Stimulated activated CD8-positive, alpha-beta memory T cell treated with anti-CD3 and anti-CD28 coated beads, Interleukin-15, amount 100 ng/mL, for 24 hours (primary cell): Measurements from ENCODE around the gene OR1J1.

ENCODE experiments used
- DNase-seq: peaks from one replicate; pipeline ENCODE4 v3.0.0-alpha.2; 2020; ENCODE audit warnings: low read depth

OR1J1 gene

GRCh38 chr9:122477826-122478225, at the start of gene OR1J1:
TSS of gene OR1J1 (minus strand) at chr9:122477926. CDS start at chr9:122477926, 0 bp downstream.
- no peak for DNase-seq

GRCh38 chr9:122527193-122527592, 49.5 kb upstream of the OR1J1 start, which contains the start of gene OR1N1:
TSS of gene OR1N1 (minus strand) at chr9:122527293. CDS start at chr9:122527293, 0 bp downstream.
- no peak for DNase-seq

GRCh38 chr9:122526602-122527001, 48.9 kb upstream of the OR1J1 start:
- no peak for DNase-seq

DNA sequence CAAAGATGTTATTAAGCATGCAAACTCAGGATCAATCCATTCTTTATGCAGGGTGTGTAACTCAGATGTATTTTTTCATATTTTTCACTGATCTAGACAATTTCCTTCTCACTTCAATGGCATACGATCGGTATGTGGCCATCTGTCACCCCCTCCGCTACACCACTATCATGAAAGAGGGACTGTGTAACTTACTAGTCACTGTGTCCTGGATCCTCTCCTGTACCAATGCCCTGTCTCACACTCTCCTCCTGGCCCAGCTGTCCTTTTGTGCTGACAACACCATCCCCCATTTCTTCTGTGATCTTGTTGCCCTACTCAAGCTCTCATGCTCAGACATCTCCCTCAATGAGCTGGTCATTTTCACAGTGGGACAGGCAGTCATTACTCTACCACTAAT, 41.6 kb upstream of the OR1J1 start:
- DNase-seq, result no peak

DNA sequence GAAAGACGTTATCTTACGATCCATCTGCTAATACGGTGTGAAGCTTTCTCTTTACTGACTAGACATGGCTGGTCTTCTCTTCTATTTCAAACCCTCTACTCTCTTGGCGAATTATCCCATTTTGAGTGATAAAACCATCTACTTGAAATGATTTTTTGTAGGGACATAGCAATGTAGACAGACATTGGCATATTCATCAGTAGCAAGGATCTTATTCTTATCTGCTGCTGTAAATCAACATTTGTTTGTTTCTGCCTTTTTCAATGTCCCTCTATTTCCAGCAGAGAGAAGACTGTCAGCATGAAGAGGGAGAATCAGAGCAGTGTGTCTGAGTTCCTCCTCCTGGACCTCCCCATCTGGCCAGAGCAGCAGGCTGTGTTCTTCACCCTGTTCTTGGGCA, 41.1 kb upstream of the OR1J1 start, which contains the start of gene OR1J4:
OR1J4 (plus strand) TSS at position 301 of the 400 bp plus-strand sequence; CDS start at position 301, 0 bp downstream.
- DNase-seq, result no peak

- no peak for DNase-seq
These were observed 40.5 kb upstream of the OR1J1 start for GRCh38 chr9:122518226-122518625.

GRCh38 chr9:122510502-122510901, 32.8 kb upstream of the OR1J1 start, which contains the start of gene OR1J2:
TSS of gene OR1J2 (plus strand) at chr9:122510802. CDS start at chr9:122510802, 0 bp downstream.
- DNase-seq, result no peak

DNA sequence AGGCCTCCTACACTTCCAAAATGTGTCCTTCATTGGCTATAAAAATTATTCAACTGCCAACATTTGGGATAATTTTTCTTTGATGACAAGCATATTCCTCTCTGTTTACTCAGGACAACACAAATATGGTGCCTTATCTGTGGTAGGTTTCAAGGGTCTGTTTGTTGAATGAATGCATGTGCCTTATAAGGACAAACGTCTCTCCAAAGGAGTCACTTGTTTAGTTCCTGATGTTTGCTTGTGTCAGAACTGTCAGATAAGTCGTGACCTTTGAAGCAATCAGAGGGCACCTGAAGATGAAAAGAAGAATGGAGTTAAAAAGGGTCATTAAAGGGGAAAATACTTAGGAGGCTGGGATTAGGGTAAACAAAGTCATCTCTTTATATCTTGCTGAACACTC, 29.2 kb upstream of the OR1J1 start:
- no peak for DNase-seq

DNA sequence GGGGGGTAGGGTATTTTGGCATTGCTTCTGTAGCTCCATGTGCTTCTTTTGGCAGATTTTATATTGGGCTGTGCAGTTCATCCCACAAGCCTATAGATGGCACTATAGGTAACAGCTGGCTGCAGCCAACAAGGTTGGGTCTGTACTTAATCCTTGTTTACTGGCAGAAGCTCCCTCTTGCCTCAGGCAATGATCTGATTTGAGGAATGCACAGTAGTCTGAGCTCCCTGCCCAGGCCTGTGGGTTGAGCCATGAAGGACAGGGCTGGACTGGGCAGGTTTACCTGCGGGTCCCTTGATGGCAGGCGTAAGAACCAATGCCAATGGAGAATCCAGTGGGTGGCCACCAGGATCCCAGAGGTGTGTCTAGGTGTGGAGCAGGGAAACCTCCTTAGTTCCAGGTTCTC, 21.2 kb upstream of the OR1J1 start:
- no peak for DNase-seq

DNA sequence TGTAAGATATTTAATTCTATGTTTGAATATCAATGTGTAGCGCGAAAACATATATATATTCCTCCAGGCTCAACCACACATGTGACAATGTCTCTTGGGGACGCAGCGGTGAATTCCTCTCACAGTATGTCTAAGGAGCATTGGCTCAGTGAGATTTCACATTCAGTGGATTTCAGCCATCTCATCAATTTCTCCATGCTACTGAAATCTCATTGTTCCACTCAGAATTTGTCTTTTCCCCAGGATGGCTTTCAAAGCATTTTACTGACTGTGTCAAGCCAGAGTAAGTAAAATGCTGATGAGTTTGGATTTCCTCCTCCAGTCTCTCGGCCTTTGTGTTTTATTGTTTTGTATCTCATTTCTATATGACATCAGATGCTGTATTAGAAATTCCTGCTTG, 1.3 kb upstream of the OR1J1 start:
- DNase-seq, result no peak

- no peak for DNase-seq
These were observed 380 bp downstream of the OR1J1 start for GRCh38 chr9:122477346-122477745.

GRCh38 chr9:122475717-122476116, 2.0 kb downstream of the OR1J1 start:
- DNase-seq, result no peak

DNA sequence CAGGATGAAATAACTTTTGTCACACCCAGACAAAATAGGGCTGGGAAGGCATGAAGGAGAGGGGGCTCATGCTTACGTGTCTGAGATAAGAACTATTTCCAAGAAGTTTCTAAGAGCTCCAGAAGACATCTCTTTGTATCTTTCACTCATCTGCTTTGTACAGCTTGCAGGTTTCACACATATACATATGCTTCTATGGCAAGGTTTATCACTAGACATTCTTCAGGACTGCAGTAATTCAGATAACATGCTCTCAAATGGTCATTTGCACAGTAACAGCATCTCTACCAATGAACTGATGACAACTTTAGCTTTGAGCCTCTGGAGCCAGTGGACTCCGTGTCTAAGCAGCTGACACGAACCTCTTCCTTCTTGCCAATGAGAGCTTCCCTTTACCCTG, 3.2 kb downstream of the OR1J1 start:
- no peak for DNase-seq

DNA sequence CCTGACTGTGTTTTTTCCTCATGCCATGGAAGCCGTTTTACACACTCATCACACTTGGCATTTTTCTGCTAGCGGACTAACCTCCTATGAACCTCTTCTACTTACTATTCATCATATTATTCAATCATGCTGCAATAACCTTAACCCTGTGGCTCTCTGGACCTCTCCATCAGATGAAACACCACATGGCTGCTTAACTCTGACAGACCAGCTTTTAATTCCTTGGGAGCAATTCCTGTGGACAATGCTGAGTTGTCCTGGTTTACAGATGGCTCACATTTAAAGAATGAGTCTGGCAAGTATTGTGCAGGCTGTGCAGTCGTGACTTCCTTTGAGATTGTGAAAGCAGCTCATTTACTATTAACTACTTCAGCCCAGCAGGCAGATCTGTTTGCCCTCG, 9.0 kb downstream of the OR1J1 start:
- DNase-seq, result no peak

DNA sequence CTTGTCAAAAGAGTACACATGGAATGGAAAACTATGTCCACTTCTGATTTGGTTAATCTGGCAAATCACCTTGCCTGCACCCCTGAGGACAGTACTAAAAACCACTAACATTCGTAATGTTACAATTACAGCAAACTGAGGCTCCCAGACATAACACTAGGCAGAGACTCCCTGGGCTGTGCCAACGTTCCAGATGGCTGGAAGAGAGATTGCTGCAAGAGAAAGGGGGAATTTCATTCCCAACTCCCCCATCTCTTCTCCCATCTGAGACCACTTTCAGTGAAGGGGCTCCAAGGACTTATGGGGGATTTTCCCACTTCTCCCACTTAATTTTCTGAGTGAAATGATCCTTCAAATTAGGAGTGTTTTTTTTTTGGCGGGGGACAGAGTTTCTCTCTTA, 11.3 kb downstream of the OR1J1 start:
- no peak for DNase-seq

- DNase-seq, result peak; percentile 15
These were observed 12.8 kb downstream of the OR1J1 start for GRCh38 chr9:122464633-122465567.

GRCh38 chr9:122463828-122464632, 13.7 kb downstream of the OR1J1 start:
- DNase-seq, result no peak

GRCh38 chr9:122457787-122458186, 19.9 kb downstream of the OR1J1 start:
- no peak for DNase-seq

DNA sequence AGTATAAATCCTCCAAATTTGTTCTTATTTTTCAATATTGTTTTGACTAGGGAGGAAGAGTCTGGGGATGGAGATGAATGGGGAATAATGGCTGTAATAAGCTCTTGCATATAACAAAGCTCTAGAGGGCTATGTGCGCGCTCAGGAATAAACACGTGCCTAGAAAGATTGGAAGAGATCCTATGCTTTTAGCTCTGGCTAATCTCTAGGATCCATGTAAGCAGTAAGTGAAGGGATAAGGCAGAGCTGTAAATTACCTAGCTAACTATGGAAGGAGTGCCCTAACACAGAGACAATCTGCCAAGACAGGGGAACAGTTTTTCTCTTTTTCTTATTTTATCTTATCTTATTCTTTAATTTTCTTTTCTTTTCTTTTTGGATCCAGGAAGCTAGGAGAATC, 21.6 kb downstream of the OR1J1 start:
- DNase-seq, result no peak

- no peak for DNase-seq
These were observed 24.0 kb downstream of the OR1J1 start for GRCh38 chr9:122453677-122454135.

DNA sequence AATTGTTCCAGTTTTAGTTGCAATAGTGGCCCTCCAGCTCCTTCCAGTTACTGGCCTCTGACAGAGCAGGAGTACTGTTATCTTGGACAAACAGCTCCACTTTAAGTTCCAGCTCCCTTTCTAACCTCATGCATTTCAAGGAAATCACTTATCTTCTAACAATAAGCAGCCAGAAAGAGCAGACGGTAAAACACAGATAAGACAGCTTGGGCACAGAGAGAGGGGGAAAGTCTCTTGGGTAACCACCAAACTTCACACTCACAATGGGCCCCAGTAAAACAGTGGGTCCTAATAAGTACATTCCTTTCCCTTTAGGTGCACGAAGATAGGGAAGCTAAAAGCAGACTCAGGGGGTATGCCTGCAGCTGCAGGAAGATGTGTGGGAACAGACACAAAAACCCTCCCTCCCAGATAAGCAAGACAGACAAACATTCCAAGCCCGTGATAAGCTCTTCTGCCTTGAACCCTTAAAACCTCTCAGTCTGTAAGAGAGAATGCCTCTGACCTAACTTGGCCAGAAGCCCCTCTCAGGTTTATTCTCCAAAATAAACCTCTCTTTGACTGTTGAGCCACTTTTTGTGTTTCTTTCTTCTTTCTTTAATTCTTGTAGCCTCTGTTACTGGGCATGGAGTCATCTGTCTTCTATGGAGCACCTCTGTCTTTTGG, 30.8 kb downstream of the OR1J1 start:
- DNase-seq, result no peak

- no peak for DNase-seq
These were observed 32.5 kb downstream of the OR1J1 start for GRCh38 chr9:122445155-122445749.
